Adrenal gland (tissue), 12 donors: ENCODE data around the gene FHOD3. TPM values are rescaled to one million over a fixed set of nuclear protein-coding genes. Genes with fewer than 3 reads are reported as not detected.

Experiments used
- DNase-seq, 7 donors: peaks; one replicate each; pipeline ENCODE4 v3.0.0-alpha.2; 2019 to 2020
- H3K27ac ChIP-seq, 5 donors: fragments of 200-600 bp; sonication (generic) in 4 of 5; 1 replicate in 3 of 5; 2 replicates in 2 of 5; pipeline versions ENCODE4 v1.5.1 to v1.8.0; 2016 to 2020; ENCODE audit warnings: mild to moderate bottlenecking in 1 of 5
- H3K27me3 ChIP-seq: fragments of 200-600 bp; 2 replicates; pipeline ENCODE4 v1.8.0; 2021
- H3K36me3 ChIP-seq, 2 donors: fragments of 200-600 bp; replicated peaks in 1 of 2; 1 replicate in 1 of 2; 2 replicates in 1 of 2; pipeline versions ENCODE4 v1.5.1 to v1.8.0; 2018 to 2022
- H3K4me1 ChIP-seq, 2 donors: fragments of 200-600 bp; replicated peaks in 1 of 2; 1 replicate in 1 of 2; 2 replicates in 1 of 2; pipeline versions ENCODE4 v1.5.1 to v1.8.0; 2018 to 2021
- H3K4me3 ChIP-seq, 4 donors: fragments of 200-600 bp; sonication (generic) in 3 of 4; one replicate each; pipeline ENCODE4 v1.5.1; 2016 to 2018
- H3K9me3 ChIP-seq, 3 donors: fragments of 200-600 bp; sonication (generic) in 1 of 3; replicated peaks in 1 of 3; 1 replicate in 2 of 3; 2 replicates in 1 of 3; pipeline versions ENCODE4 v1.5.1 to v1.8.0; 2016 to 2021
- CTCF ChIP-seq, 6 experiments: fragments of 450-650 bp in 4 of 6; fragments of 200-600 bp in 2 of 6; sonication (generic) in 1 of 6; IDR thresholded peaks; 1 replicate in 5 of 6; 2 replicates in 1 of 6; pipeline versions ENCODE4 v1.5.1 to v1.8.0; 2016 to 2021; ENCODE audit warnings: antibody characterized with exemption in 6 of 6, mild to moderate bottlenecking in 2 of 6, moderate library complexity in 1 of 6
- POLR2A ChIP-seq, 2 donors: fragments of 450-650 bp; IDR thresholded peaks; one replicate each; pipeline ENCODE4 v1.6.1; 2017; ENCODE audit warnings: antibody characterized with exemption in 2 of 2, mild to moderate bottlenecking in 2 of 2, moderate library complexity in 1 of 2
- WGBS, 4 donors: extraction: QIAGEN DNeasy Blood & Tissue Kit in 2 of 4; methylation state at CpG; one replicate each; pipeline versions ENCODE4 v1.1.5 to v1.1.7; 2013 to 2017; 5-methylcytosine and 5-hydroxymethylcytosine counted together
- intact Hi-C, 2 donors: fragments of 100-400 bp; cut with DNase I; formaldehyde crosslinking; loops; one replicate each; pipeline versions ENCODE4 v1.14.1 to v1.15.0; 2022 to 2023
- polyA plus RNA-seq, 3 donors: library from polyadenylated mRNA; stranded (reverse); fragments of 200-250 nt in 2 of 3; fragments of 350-450 nt in 1 of 3; fragmentation: Illumina TruSeq in 1 of 3; extraction: RNeasy Lipid Tissue Mini Kit (QIAGEN cat#74804) in 1 of 3; gene quantifications; one replicate each; pipeline ENCODE4 v1.2.3, GENCODE V29; 2013 to 2014
- total RNA-seq, 9 donors: library from RNA; depleted of rRNA in 4 of 9; stranded (reverse); fragments of >200 nt in 4 of 9; fragments of 120-200 nt in 1 of 9; fragmentation: NEBNext Ultra II Directional in 1 of 9; extraction: Animal tissue kit (Norgen Biotek cat#: 25700) in 1 of 9; gene quantifications; one replicate each; pipeline versions ENCODE4 v1.1.0 to v1.2.4, GENCODE V29; 2013 to 2023
- donor health status: healthy with polysubstance abuse.
- donor health status: Bipolar disorder and iron deficiency.
- donor health status: DM: yes; HTN: yes; CAD: no.
- donor health status: DM: no; HTN: no; CAD: no.
- donor health status: DM: no; HTN: no; CAD: no.
- donor health status: DM: yes; HTN: yes; CAD: no.

The FHOD3 gene
- total and polyA plus RNA-seq, 12 donors: 17.5 to 87.9 (median 48.5) TPM

DNA sequence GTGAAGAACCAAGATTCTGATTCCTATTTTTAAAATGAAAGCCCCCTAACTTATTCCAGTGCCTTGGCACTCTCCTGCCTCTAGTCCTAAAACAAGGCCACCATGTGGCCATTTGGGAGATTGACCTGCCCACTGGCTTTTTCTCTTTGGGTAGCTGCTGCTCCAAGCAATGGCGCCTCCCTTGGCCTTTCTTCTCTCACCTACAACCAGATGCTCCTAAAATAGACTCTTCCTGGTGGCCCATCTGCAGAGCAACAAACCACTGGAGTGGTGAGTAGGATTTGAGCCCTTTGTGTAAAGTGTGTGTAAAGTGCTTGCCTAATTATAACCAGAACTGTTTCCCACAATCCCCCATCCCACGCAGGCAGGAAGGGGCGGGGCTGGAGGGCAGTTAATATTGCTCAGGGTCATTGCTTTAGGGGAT is 114.2 kb downstream of the FHOD3 start:
- no peak for TF ChIP-seq POLR2A (IDR thresholded peaks at IDR 0.05)
- TF ChIP-seq CTCF (IDR thresholded peaks at IDR 0.05): peak in 3 of 6 experiments; percentile 9 to 36 (median 28)
- Histone ChIP-seq H3K27me3 (no peaks in the 10 kb centered on the region), H3K4me3 (no peak overlapping the region), H3K36me3 (no peaks in the 10 kb centered on the region), H3K9me3 (no peaks in the 10 kb centered on the region), H3K4me1 (peaks cover 0 to 8% of the 10 kb centered on the region in 2 donors), H3K27ac (no peak overlapping the region)
- no peak for DNase-seq
- WGBS, 4 donors: 76 to 92% (median 82%) methylated on average over 3 of the region's 3 CpGs
- intact Hi-C loops: no loop called here

- Histone ChIP-seq H3K27ac (no peak overlapping the region), H3K4me1 (peaks cover 0 to 8% of the 10 kb centered on the region in 2 donors), H3K36me3 (no peaks in the 10 kb centered on the region), H3K9me3 (no peaks in the 10 kb centered on the region), H3K4me3 (no peak overlapping the region), H3K27me3 (no peaks in the 10 kb centered on the region)
- TF ChIP-seq CTCF (IDR thresholded peaks at IDR 0.05) (peak in 5 of 6 experiments; percentile 18 to 45 (median 25)), POLR2A (IDR thresholded peaks at IDR 0.05) (no peak)
- 90 to 96% (median 92%) methylated on average over 1 of the region's 1 CpG for WGBS, 4 donors
- intact Hi-C loops: no loop called here
- DNase-seq: peak in 2 of 7 donors; percentile 31 to 59
Observed at GRCh38 chr18:36412778-36413177, 115.3 kb downstream of the FHOD3 start.

- H3K36me3 ChIP-seq: no peaks in the 10 kb centered on the region
- no peaks in the 10 kb centered on the region for H3K27me3 ChIP-seq
- H3K4me1 ChIP-seq: peaks cover 0 to 12% of the 10 kb centered on the region in 2 donors
- 86 to 93% (median 89%) methylated on average over 1 of the region's 1 CpG for WGBS, 4 donors
- intact Hi-C loops: no loop called here
- H3K4me3 ChIP-seq: no peak overlapping the region
- H3K9me3 ChIP-seq: no peaks in the 10 kb centered on the region
- TF ChIP-seq POLR2A (IDR thresholded peaks at IDR 0.05): no peak
- TF ChIP-seq CTCF (IDR thresholded peaks at IDR 0.05): no peak
- no peak for DNase-seq
- peak overlapping the region in 1 of 5 donors; percentile 7 for H3K27ac ChIP-seq
Observed at GRCh38 chr18:36415171-36415570, 117.7 kb downstream of the FHOD3 start.

GRCh38 chr18:36415625-36416024 is 118.1 kb downstream of the FHOD3 start:
- intact Hi-C loops: no loop called here
- H3K27me3 ChIP-seq: no peaks in the 10 kb centered on the region

More at GRCh38 chr18:36415625-36416024, 118.1 kb downstream of the FHOD3 start:
- H3K27ac ChIP-seq: peak overlapping the region in 1 of 5 donors; percentile 7
- no peaks in the 10 kb centered on the region for H3K9me3 ChIP-seq
- no peak for DNase-seq
- TF ChIP-seq POLR2A (IDR thresholded peaks at IDR 0.05) (no peak), CTCF (IDR thresholded peaks at IDR 0.05) (no peak)
- 57 to 70% (median 60%) methylated on average over 2 of the region's 2 CpGs for WGBS, 4 donors
- H3K4me3 ChIP-seq: no peak overlapping the region
- H3K4me1 ChIP-seq: peaks cover 2 to 16% of the 10 kb centered on the region in 2 donors
- no peaks in the 10 kb centered on the region for H3K36me3 ChIP-seq
